Body of pancreas (tissue), 4 donors: Measurements from ENCODE around the gene ASS1.

Source experiments
- POLR2A ChIP-seq, 3 donors: fragments of 450-650 bp; IDR thresholded peaks; one replicate each; pipeline ENCODE4 v1.6.1; 2016; ENCODE audit warnings: antibody characterized with exemption in 3 of 3, mild to moderate bottlenecking in 2 of 3
- TF ChIP-seq, protein P1 (sequence below), 7 experiments: fragments of 450-650 bp in 4 of 7; fragments of 200-600 bp in 3 of 7; sonication (generic) in 3 of 7; IDR thresholded peaks; one replicate each; pipeline ENCODE4 v1.5.1; 2016 to 2019; ENCODE audit warnings: antibody characterized with exemption in 7 of 7

DNA sequence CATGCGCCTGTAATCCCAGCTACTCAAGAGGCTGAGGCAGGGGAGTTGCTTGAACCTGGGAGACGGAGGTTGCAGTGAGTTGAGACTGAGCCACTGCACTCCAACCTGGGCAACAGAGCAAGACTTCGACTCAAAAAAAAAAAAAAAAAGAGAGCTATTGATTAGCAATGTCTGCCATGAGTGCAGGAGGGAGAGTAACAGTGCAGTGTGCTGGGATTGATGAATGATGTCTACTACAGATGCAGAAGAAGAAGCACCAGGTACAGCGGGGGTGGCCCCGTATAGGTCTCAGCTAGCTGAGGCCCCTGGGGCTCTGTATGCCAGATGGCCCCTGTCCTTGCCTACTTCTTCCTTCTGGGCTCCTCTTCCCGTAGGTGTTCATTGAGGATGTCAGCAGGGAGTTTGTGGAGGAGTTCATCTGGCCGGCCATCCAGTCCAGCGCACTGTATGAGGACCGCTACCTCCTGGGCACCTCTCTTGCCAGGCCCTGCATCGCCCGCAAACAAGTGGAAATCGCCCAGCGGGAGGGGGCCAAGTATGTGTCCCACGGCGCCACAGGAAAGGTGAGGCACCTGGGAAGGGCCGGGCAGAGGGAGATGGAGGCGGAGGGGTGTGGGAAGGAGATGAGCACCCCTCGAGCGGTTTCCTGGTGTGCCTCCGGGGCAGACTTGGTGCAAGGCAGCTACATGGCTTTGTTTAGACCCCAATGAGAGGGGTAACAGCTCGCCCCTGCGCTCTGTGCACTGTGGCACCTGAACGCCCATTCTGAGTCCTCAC is 13.5 kb downstream of the ASS1 start:
- TF ChIP-seq, protein P1, sequence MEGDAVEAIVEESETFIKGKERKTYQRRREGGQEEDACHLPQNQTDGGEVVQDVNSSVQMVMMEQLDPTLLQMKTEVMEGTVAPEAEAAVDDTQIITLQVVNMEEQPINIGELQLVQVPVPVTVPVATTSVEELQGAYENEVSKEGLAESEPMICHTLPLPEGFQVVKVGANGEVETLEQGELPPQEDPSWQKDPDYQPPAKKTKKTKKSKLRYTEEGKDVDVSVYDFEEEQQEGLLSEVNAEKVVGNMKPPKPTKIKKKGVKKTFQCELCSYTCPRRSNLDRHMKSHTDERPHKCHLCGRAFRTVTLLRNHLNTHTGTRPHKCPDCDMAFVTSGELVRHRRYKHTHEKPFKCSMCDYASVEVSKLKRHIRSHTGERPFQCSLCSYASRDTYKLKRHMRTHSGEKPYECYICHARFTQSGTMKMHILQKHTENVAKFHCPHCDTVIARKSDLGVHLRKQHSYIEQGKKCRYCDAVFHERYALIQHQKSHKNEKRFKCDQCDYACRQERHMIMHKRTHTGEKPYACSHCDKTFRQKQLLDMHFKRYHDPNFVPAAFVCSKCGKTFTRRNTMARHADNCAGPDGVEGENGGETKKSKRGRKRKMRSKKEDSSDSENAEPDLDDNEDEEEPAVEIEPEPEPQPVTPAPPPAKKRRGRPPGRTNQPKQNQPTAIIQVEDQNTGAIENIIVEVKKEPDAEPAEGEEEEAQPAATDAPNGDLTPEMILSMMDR (IDR thresholded peaks at IDR 0.05): no peak
- no peak for TF ChIP-seq POLR2A (IDR thresholded peaks at IDR 0.05)
